GM10248 (cell line): ENCODE results near the gene KIAA1217.

Experiments used
- CTCF ChIA-PET: fragments of 300-600 bp; sonication (Branson Sonifier 250); formaldehyde crosslinking; extraction: SDS; loops from one replicate; lab custom pipeline; 2021; ENCODE audit warnings: antibody characterized with exemption; lab: Yijun Ruan, JAX
- POLR2A ChIA-PET: fragments of 350-650 bp; sonication (Branson Sonifier 250); formaldehyde crosslinking; extraction: SDS; loops from one replicate; lab custom pipeline; 2020; ENCODE audit warnings: antibody characterized with exemption; lab: Yijun Ruan, JAX
- DNase-seq: peaks from one replicate; pipeline ENCODE4 v3.0.0; 2012; ENCODE audit errors: extremely low spot score
- CTCF ChIP-seq: IDR thresholded peaks from 2 replicates; pipeline ENCODE4 v1.5.1; 2012; ENCODE audit warnings: mild to moderate bottlenecking, low read depth; ENCODE audit errors: extremely low read depth, missing control alignments, control extremely low read depth

KIAA1217 gene

GRCh38 chr10:24449769-24450310 lies 240.9 kb downstream of the KIAA1217 start:
- no peak for TF ChIP-seq CTCF
- POLR2A ChIA-PET: no interaction called here
- DNase-seq: no peak
- CTCF ChIA-PET: no interaction called here

- POLR2A ChIA-PET: no interaction called here
- no peak for DNase-seq
- CTCF ChIA-PET: interaction anchor here (1.0 to 1.3 kb wide), 3 partner anchors 9 to 255 kb away, joined by 3 to 8 read pairs (median 5); no protein-coding TSS in a partner anchor
- no peak for TF ChIP-seq CTCF
These were observed 242.4 kb downstream of the KIAA1217 start for GRCh38 chr10:24451325-24451820.

GRCh38 chr10:24452030-24452429 lies 243.1 kb downstream of the KIAA1217 start:
- no peak for TF ChIP-seq CTCF
- ChIA-PET POLR2A (no interaction called here), CTCF (interaction anchor here (1.3 kb wide), 1 partner anchor 256 kb away, joined by 5 read pairs; no protein-coding TSS in a partner anchor)
- no peak for DNase-seq

GRCh38 chr10:24453404-24453830 lies 244.5 kb downstream of the KIAA1217 start:
- TF ChIP-seq CTCF: no peak
- ChIA-PET POLR2A (no interaction called here), CTCF (interaction anchor here (0.7 to 1.0 kb wide), 2 partner anchors 27 to 49 kb away, joined by 3 read pairs; no protein-coding TSS in a partner anchor)
- DNase-seq: no peak

GRCh38 chr10:24453973-24454372 lies 245.0 kb downstream of the KIAA1217 start:
- no peak for TF ChIP-seq CTCF
- ChIA-PET POLR2A (no interaction called here), CTCF (interaction anchor here (1.0 kb wide), 1 partner anchor 27 kb away, joined by 3 read pairs; no protein-coding TSS in a partner anchor)
- no peak for DNase-seq

- no peak for TF ChIP-seq CTCF
- CTCF ChIA-PET: no interaction called here
- DNase-seq: no peak
- POLR2A ChIA-PET: no interaction called here
These were observed 246.5 kb downstream of the KIAA1217 start for GRCh38 chr10:24455447-24455846.
